ENCODE data around the gene EPHB2.

DNA sequence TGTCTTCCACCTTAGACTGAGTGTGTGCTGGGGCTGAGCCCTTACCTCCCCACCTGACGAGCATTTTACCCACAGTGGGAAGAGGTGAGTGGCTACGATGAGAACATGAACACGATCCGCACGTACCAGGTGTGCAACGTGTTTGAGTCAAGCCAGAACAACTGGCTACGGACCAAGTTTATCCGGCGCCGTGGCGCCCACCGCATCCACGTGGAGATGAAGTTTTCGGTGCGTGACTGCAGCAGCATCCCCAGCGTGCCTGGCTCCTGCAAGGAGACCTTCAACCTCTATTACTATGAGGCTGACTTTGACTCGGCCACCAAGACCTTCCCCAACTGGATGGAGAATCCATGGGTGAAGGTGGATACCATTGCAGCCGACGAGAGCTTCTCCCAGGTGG is 73.7 kb downstream of the EPHB2 start:
- TF ChIP-seq, protein P1, sequence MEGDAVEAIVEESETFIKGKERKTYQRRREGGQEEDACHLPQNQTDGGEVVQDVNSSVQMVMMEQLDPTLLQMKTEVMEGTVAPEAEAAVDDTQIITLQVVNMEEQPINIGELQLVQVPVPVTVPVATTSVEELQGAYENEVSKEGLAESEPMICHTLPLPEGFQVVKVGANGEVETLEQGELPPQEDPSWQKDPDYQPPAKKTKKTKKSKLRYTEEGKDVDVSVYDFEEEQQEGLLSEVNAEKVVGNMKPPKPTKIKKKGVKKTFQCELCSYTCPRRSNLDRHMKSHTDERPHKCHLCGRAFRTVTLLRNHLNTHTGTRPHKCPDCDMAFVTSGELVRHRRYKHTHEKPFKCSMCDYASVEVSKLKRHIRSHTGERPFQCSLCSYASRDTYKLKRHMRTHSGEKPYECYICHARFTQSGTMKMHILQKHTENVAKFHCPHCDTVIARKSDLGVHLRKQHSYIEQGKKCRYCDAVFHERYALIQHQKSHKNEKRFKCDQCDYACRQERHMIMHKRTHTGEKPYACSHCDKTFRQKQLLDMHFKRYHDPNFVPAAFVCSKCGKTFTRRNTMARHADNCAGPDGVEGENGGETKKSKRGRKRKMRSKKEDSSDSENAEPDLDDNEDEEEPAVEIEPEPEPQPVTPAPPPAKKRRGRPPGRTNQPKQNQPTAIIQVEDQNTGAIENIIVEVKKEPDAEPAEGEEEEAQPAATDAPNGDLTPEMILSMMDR (IDR thresholded peaks at IDR 0.05), result no peak
- no peak for TF ChIP-seq POLR2A (IDR thresholded peaks at IDR 0.05)
